HEK293 (cell line): ENCODE measurements around the gene BBS7.

Experiments used
- BCL6B ChIP-seq: fragments of 450-650 bp; formaldehyde crosslinking; IDR thresholded peaks from 2 replicates; pipeline ENCODE4 v1.5.1; 2017; ENCODE audit warnings: missing biosample characterization, missing genetic modification characterization
- SETDB1 ChIP-seq: IDR thresholded peaks from one replicate; pipeline ENCODE4 v1.6.1; 2017; ENCODE audit warnings: mild to moderate bottlenecking, low read length, moderate library complexity, mixed read lengths; ENCODE audit not compliant: insufficient read length
- TCF7L2 ChIP-seq: IDR thresholded peaks from 2 replicates; pipeline ENCODE4 v1.6.1; 2011; ENCODE audit warnings: low read depth, mild to moderate bottlenecking, inconsistent platforms, low read length, moderate library complexity, borderline replicate concordance
- ZNF10 ChIP-seq: fragments of 450-650 bp; formaldehyde crosslinking; IDR thresholded peaks from 2 replicates; pipeline ENCODE4 v1.5.1; 2017; ENCODE audit warnings: missing biosample characterization, missing genetic modification characterization
- ZNF132 ChIP-seq: fragments of 450-650 bp; formaldehyde crosslinking; IDR thresholded peaks from 2 replicates; pipeline ENCODE4 v1.5.1; 2017; ENCODE audit warnings: missing biosample characterization, missing genetic modification characterization, borderline replicate concordance
- ZNF311 ChIP-seq: fragments of 450-650 bp; formaldehyde crosslinking; IDR thresholded peaks from 2 replicates; pipeline ENCODE4 v1.5.1; 2017; ENCODE audit warnings: missing biosample characterization, missing genetic modification characterization, borderline replicate concordance
- ZNF394 ChIP-seq: fragments of 450-650 bp; formaldehyde crosslinking; IDR thresholded peaks from 2 replicates; pipeline ENCODE4 v1.5.1; 2016; ENCODE audit warnings: missing biosample characterization, missing genetic modification characterization, mild to moderate bottlenecking, moderate library complexity, borderline replicate concordance
- ZNF549 ChIP-seq: fragments of 450-650 bp; IDR thresholded peaks from 2 replicates; pipeline ENCODE4 v1.5.1; 2018; ENCODE audit warnings: missing biosample characterization, missing genetic modification characterization, mild to moderate bottlenecking, inconsistent platforms, moderate library complexity
- ZNF558 ChIP-seq: fragments of 450-650 bp; formaldehyde crosslinking; IDR thresholded peaks from 2 replicates; pipeline ENCODE4 v1.5.1; 2016; ENCODE audit warnings: missing biosample characterization, missing genetic modification characterization
- ZNF596 ChIP-seq: fragments of 450-650 bp; IDR thresholded peaks from 2 replicates; pipeline ENCODE4 v1.5.0; 2018; ENCODE audit warnings: missing biosample characterization, mild to moderate bottlenecking, missing genetic modification characterization, moderate library complexity
- TF ChIP-seq, protein P1 (sequence below): fragments of 450-650 bp; formaldehyde crosslinking; IDR thresholded peaks from 2 replicates; pipeline ENCODE4 v1.5.1; 2017; ENCODE audit warnings: missing biosample characterization, missing genetic modification characterization
- TF ChIP-seq, protein P2 (sequence below): fragments of 450-650 bp; formaldehyde crosslinking; IDR thresholded peaks from 2 replicates; pipeline ENCODE4 v1.5.1; 2016; ENCODE audit warnings: missing biosample characterization, missing genetic modification characterization
- TF ChIP-seq, protein P3 (sequence below): fragments of 450-650 bp; formaldehyde crosslinking; IDR thresholded peaks from 2 replicates; pipeline ENCODE4 v1.5.0; 2017; ENCODE audit warnings: missing biosample characterization, missing genetic modification characterization, borderline replicate concordance

DNA sequence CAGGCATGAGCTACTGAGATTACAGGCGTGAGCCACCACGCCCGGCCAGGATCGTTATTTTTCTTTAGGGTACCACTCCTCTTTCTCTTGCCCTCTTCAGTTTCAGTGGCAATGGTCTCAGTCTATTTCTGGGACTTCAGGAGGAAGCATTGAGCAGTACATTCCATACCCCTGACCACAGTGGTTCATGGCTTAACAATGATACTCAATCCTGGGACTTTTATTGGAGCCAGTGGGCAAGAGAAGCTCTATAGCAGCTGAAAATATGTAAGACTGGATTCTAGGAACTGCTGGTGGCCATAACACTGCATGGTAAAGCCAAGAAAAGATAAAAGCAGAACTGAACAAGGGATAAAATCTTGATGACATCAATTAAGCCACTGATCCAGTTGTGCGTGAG is 40.8 kb downstream of the BBS7 start:
- TF ChIP-seq TCF7L2 (no peak), ZNF596 (tag by site-specific recombination) (no peak), ZNF132 (tag by site-specific recombination) (no peak), SETDB1 (no peak), ZNF558 (tag by site-specific recombination) (no peak), ZNF394 (tag by site-specific recombination) (no peak), ZNF10 (no peak), BCL6B (tag by site-specific recombination) (no peak), ZNF549 (tag by site-specific recombination) (no peak), ZNF311 (no peak)
- TF ChIP-seq, protein P1, sequence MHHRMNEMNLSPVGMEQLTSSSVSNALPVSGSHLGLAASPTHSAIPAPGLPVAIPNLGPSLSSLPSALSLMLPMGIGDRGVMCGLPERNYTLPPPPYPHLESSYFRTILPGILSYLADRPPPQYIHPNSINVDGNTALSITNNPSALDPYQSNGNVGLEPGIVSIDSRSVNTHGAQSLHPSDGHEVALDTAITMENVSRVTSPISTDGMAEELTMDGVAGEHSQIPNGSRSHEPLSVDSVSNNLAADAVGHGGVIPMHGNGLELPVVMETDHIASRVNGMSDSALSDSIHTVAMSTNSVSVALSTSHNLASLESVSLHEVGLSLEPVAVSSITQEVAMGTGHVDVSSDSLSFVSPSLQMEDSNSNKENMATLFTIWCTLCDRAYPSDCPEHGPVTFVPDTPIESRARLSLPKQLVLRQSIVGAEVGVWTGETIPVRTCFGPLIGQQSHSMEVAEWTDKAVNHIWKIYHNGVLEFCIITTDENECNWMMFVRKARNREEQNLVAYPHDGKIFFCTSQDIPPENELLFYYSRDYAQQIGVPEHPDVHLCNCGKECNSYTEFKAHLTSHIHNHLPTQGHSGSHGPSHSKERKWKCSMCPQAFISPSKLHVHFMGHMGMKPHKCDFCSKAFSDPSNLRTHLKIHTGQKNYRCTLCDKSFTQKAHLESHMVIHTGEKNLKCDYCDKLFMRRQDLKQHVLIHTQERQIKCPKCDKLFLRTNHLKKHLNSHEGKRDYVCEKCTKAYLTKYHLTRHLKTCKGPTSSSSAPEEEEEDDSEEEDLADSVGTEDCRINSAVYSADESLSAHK, result no peak
- TF ChIP-seq, protein P2, sequence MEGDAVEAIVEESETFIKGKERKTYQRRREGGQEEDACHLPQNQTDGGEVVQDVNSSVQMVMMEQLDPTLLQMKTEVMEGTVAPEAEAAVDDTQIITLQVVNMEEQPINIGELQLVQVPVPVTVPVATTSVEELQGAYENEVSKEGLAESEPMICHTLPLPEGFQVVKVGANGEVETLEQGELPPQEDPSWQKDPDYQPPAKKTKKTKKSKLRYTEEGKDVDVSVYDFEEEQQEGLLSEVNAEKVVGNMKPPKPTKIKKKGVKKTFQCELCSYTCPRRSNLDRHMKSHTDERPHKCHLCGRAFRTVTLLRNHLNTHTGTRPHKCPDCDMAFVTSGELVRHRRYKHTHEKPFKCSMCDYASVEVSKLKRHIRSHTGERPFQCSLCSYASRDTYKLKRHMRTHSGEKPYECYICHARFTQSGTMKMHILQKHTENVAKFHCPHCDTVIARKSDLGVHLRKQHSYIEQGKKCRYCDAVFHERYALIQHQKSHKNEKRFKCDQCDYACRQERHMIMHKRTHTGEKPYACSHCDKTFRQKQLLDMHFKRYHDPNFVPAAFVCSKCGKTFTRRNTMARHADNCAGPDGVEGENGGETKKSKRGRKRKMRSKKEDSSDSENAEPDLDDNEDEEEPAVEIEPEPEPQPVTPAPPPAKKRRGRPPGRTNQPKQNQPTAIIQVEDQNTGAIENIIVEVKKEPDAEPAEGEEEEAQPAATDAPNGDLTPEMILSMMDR (tag by site-specific recombination), result no peak
- TF ChIP-seq, protein P3, sequence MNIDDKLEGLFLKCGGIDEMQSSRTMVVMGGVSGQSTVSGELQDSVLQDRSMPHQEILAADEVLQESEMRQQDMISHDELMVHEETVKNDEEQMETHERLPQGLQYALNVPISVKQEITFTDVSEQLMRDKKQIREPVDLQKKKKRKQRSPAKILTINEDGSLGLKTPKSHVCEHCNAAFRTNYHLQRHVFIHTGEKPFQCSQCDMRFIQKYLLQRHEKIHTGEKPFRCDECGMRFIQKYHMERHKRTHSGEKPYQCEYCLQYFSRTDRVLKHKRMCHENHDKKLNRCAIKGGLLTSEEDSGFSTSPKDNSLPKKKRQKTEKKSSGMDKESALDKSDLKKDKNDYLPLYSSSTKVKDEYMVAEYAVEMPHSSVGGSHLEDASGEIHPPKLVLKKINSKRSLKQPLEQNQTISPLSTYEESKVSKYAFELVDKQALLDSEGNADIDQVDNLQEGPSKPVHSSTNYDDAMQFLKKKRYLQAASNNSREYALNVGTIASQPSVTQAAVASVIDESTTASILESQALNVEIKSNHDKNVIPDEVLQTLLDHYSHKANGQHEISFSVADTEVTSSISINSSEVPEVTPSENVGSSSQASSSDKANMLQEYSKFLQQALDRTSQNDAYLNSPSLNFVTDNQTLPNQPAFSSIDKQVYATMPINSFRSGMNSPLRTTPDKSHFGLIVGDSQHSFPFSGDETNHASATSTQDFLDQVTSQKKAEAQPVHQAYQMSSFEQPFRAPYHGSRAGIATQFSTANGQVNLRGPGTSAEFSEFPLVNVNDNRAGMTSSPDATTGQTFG, result no peak
